H1 (cell line): ENCODE results near the gene ERICH3. TPM values are rescaled to one million over a fixed set of nuclear protein-coding genes. Genes with fewer than 3 reads are reported as not detected.

Experiments
- CTCF ChIA-PET: fragments of 300-600 bp; sonication (Branson Sonifier 250); formaldehyde crosslinking; loops from one replicate; lab custom pipeline; 2021; ENCODE audit not compliant: partially characterized antibody; lab: Charles Lee
- POLR2A ChIA-PET: fragments of 300-600 bp; sonication (Branson Sonifier 250); formaldehyde crosslinking; loops from one replicate; lab custom pipeline; 2021; ENCODE audit warnings: inconsistent platforms; ENCODE audit not compliant: partially characterized antibody; lab: Charles Lee
- DNase-seq, 2 experiments: peaks; one replicate each; pipeline versions ENCODE4 v3.0.0 to v3.0.0-alpha.2; 2010 to 2022; ENCODE audit warnings: low spot score in 2 of 2, low read depth in 1 of 2, mixed read lengths in 1 of 2
- FAIRE-seq: peaks from 2 replicates; lab custom pipeline; 2011; peaks lifted over from hg19 to GRCh38; lab: Jason Lieb, UNC
- H2AFZ ChIP-seq: 2 replicates; pipeline ENCODE4 v1.8.1; 2012; ENCODE audit warnings: low read length, inconsistent platforms
- H2AK5ac ChIP-seq: 2 replicates; pipeline ENCODE4 v1.6.1; 2013; ENCODE audit warnings: low read depth, low read length
- H2BK120ac ChIP-seq: replicated peaks from 2 replicates; pipeline ENCODE3; 2013; ENCODE audit warnings: low read depth, low read length, inconsistent platforms
- H2BK12ac ChIP-seq: 2 replicates; pipeline ENCODE4 v1.6.1; 2013; ENCODE audit warnings: low read depth, low read length
- H2BK15ac ChIP-seq: 2 replicates; pipeline ENCODE4 v1.6.1; 2013; ENCODE audit warnings: low read length
- H2BK20ac ChIP-seq: 2 replicates; pipeline ENCODE4 v1.6.1; 2013; ENCODE audit warnings: low read length
- H2BK5ac ChIP-seq: 2 replicates; pipeline ENCODE4 v1.6.1; 2013; ENCODE audit warnings: low read depth, low read length
- H3K14ac ChIP-seq: 2 replicates; pipeline ENCODE4 v1.6.1; 2013; ENCODE audit warnings: inconsistent platforms; ENCODE audit not compliant: insufficient read length
- H3K18ac ChIP-seq: 2 replicates; pipeline ENCODE4 v1.6.1; 2013; ENCODE audit warnings: low read length; ENCODE audit errors: extremely low read depth
- H3K23ac ChIP-seq: 2 replicates; pipeline ENCODE4 v1.6.1; 2013; ENCODE audit warnings: inconsistent platforms; ENCODE audit not compliant: insufficient read length
- H3K23me2 ChIP-seq: 2 replicates; pipeline ENCODE4 v1.6.1; 2013; ENCODE audit warnings: low read depth, low read length
- H3K27ac ChIP-seq: 2 replicates; pipeline ENCODE4 v1.6.1; 2011; ENCODE audit warnings: low read depth, low read length, inconsistent platforms
- H3K27me3 ChIP-seq, 4 experiments: replicated peaks in 1 of 4; 1 replicate in 1 of 4; 2 replicates in 3 of 4; pipeline versions ENCODE4 v1.6.1 to v1.8.1; 2011 to 2013; ENCODE audit warnings: low read length in 3 of 4, mild to moderate bottlenecking in 3 of 4, inconsistent platforms in 2 of 4, mixed read lengths in 2 of 4, moderate library complexity in 1 of 4; ENCODE audit not compliant: control insufficient read depth in 3 of 4, insufficient read depth in 3 of 4; ENCODE audit errors: extremely low read depth in 1 of 4
- H3K36me3 ChIP-seq, 4 experiments: 2 replicates each; pipeline versions ENCODE4 v1.6.1 to v1.8.1; 2011 to 2013; ENCODE audit warnings: mild to moderate bottlenecking in 4 of 4, low read length in 3 of 4, moderate library complexity in 2 of 4, control low read depth in 1 of 4, inconsistent platforms in 1 of 4; ENCODE audit not compliant: insufficient read depth in 4 of 4, control insufficient read depth in 2 of 4
- H3K4ac ChIP-seq: replicated peaks from 2 replicates; pipeline ENCODE3; 2013; ENCODE audit warnings: low read length, low read depth, mixed read lengths, inconsistent platforms; ENCODE audit not compliant: insufficient read length
- H3K4me1 ChIP-seq, 4 experiments: replicated peaks in 1 of 4; 1 replicate in 1 of 4; 2 replicates in 3 of 4; pipeline versions ENCODE4 v1.6.1 to v1.8.1; 2011 to 2013; ENCODE audit warnings: low read length in 3 of 4, inconsistent platforms in 2 of 4, mixed read lengths in 1 of 4; ENCODE audit not compliant: insufficient read depth in 4 of 4, control insufficient read depth in 3 of 4
- H3K4me2 ChIP-seq, 2 experiments: 2 replicates each; pipeline versions ENCODE4 v1.6.1 to v1.8.1; 2011 to 2013; ENCODE audit warnings: low read depth in 2 of 2, low read length in 2 of 2, control low read depth in 1 of 2, inconsistent platforms in 1 of 2, mild to moderate bottlenecking in 1 of 2; ENCODE audit not compliant: insufficient read depth in 1 of 2
- H3K4me3 ChIP-seq, 4 experiments: fragments of 200-600, 300-600 bp in 1 of 4; sonication (generic), shearing (Covaris generic), sonication (Bioruptor Twin) in 1 of 4; 2 replicates each; pipeline versions ENCODE4 v1.5.1 to v1.8.1; 2011 to 2016; ENCODE audit warnings: low read length in 4 of 4, low read depth in 3 of 4, control low read depth in 2 of 4, inconsistent platforms in 2 of 4, mild to moderate bottlenecking in 2 of 4, mixed read lengths in 1 of 4, moderate library complexity in 1 of 4; ENCODE audit not compliant: insufficient read depth in 2 of 4; ENCODE audit errors: extremely low read depth in 1 of 4
- H3K56ac ChIP-seq: replicated peaks from 2 replicates; pipeline ENCODE3; 2013; ENCODE audit warnings: low read depth, mild to moderate bottlenecking, mixed read lengths, low read length, inconsistent platforms; ENCODE audit not compliant: insufficient read length
- H3K79me1 ChIP-seq: 2 replicates; pipeline ENCODE4 v1.6.1; 2013; ENCODE audit warnings: low read depth, low read length, control low read depth
- H3K79me2 ChIP-seq, 2 experiments: 2 replicates each; pipeline versions ENCODE4 v1.6.1 to v1.8.1; 2012 to 2013; ENCODE audit warnings: low read length in 2 of 2, mild to moderate bottlenecking in 2 of 2, inconsistent platforms in 1 of 2; ENCODE audit not compliant: insufficient read depth in 2 of 2, control insufficient read depth in 1 of 2
- H3K9ac ChIP-seq, 4 experiments: replicated peaks in 1 of 4; 1 replicate in 1 of 4; 2 replicates in 3 of 4; pipeline versions ENCODE4 v1.6.1 to v1.8.1; 2011 to 2013; ENCODE audit warnings: low read depth in 3 of 4, low read length in 3 of 4, control low read depth in 2 of 4, mild to moderate bottlenecking in 2 of 4, moderate library complexity in 2 of 4, inconsistent platforms in 1 of 4; ENCODE audit errors: extremely low read depth in 1 of 4
- H3K9me3 ChIP-seq, 2 experiments: 2 replicates each; pipeline versions ENCODE4 v1.6.1 to v1.8.1; 2012 to 2013; ENCODE audit warnings: mild to moderate bottlenecking in 2 of 2, moderate library complexity in 2 of 2, control low read depth in 1 of 2, inconsistent platforms in 1 of 2, low read depth in 1 of 2, low read length in 1 of 2, mixed read lengths in 1 of 2; ENCODE audit not compliant: insufficient read depth in 2 of 2
- H4K20me1 ChIP-seq, 2 experiments: replicated peaks in 1 of 2; 2 replicates each; pipeline versions ENCODE3 to v1.8.1; 2011 to 2013; ENCODE audit warnings: inconsistent platforms in 2 of 2, low read length in 2 of 2, mild to moderate bottlenecking in 1 of 2; ENCODE audit not compliant: insufficient read depth in 2 of 2, control insufficient read depth in 1 of 2
- H4K5ac ChIP-seq: 2 replicates; pipeline ENCODE4 v1.6.1; 2013; ENCODE audit warnings: low read length, low read depth, mixed read lengths, inconsistent platforms; ENCODE audit not compliant: insufficient read length
- H4K8ac ChIP-seq: 2 replicates; pipeline ENCODE4 v1.8.0; 2013; ENCODE audit warnings: mild to moderate bottlenecking, moderate library complexity, low read length, inconsistent platforms; ENCODE audit not compliant: insufficient read depth; ENCODE audit errors: extremely low read depth
- H4K91ac ChIP-seq: replicated peaks from 2 replicates; pipeline ENCODE3; 2013; ENCODE audit warnings: low read length, mixed read lengths, inconsistent platforms; ENCODE audit not compliant: insufficient read length
- BCL11A ChIP-seq, 2 experiments: IDR thresholded peaks; one replicate each; pipeline ENCODE4 v1.6.1; 2011; ENCODE audit warnings: low read depth in 2 of 2, low read length in 2 of 2, mild to moderate bottlenecking in 2 of 2
- CBX8 ChIP-seq: fragments of 300-800, 300-1000 bp; sonication (generic); IDR thresholded peaks from 2 replicates; pipeline ENCODE4 v1.7.1; 2016; ENCODE audit warnings: low read depth, low read length, borderline replicate concordance
- CHD1 ChIP-seq: IDR thresholded peaks from 2 replicates; pipeline ENCODE4 v1.6.1; 2012; ENCODE audit warnings: low read depth, low read length, improper control_type of control experiment
- GABPA ChIP-seq: IDR thresholded peaks from 2 replicates; pipeline ENCODE4 v1.6.1; 2011; ENCODE audit warnings: mild to moderate bottlenecking, low read length, moderate library complexity, borderline replicate concordance; ENCODE audit not compliant: insufficient read depth
- HDAC2 ChIP-seq, 2 experiments: fragments of 300-600 bp in 1 of 2; sonication (generic) in 1 of 2; IDR thresholded peaks; 2 replicates each; pipeline ENCODE4 v1.6.1; 2011 to 2012; ENCODE audit warnings: low read depth in 2 of 2, low read length in 2 of 2, mild to moderate bottlenecking in 2 of 2, moderate library complexity in 2 of 2, borderline replicate concordance in 1 of 2, inconsistent platforms in 1 of 2
- NANOG ChIP-seq: IDR thresholded peaks from 2 replicates; pipeline ENCODE4 v1.6.1; 2011; ENCODE audit warnings: low read length, low read depth, mild to moderate bottlenecking, inconsistent platforms; ENCODE audit not compliant: insufficient read depth, poor library complexity, severe bottlenecking
- POU5F1 ChIP-seq: IDR thresholded peaks from 2 replicates; pipeline ENCODE4 v1.6.1; 2011; ENCODE audit warnings: low read depth, mild to moderate bottlenecking, low read length, moderate library complexity
- WGBS, 2 experiments: shearing (Covaris generic) in 1 of 2; methylation state at CpG; one replicate each; pipeline versions ENCODE4 v1.1.6 to v1.1.7; 2013 to 2015; ENCODE audit warnings: low lambda C conversion rate in 2 of 2, mixed read lengths in 2 of 2, inconsistent platforms in 1 of 2, low coverage in 1 of 2, missing lambda C conversion rate in 1 of 2; ENCODE audit not compliant: insufficient replicate concordance in 2 of 2, insufficient coverage in 1 of 2, insufficient read length in 1 of 2; ENCODE audit errors: extremely low coverage in 1 of 2, missing lambda C conversion rate in 1 of 2; 5-methylcytosine and 5-hydroxymethylcytosine counted together
- polyA plus RNA-seq, 7 experiments: library from polyadenylated mRNA; depleted of rRNA in 3 of 7; stranded (reverse) in 5 of 7; unstranded in 2 of 7; fragments of >200 nt in 5 of 7; fragments of 200-250 nt in 2 of 7; gene quantifications; 1 replicate in 5 of 7; 2 replicates in 1 of 7; 4 replicates in 1 of 7; pipeline versions ENCODE4 v1.2.1 to v1.2.3, GENCODE V29; 2011 to 2013; ENCODE audit warnings: missing spikeins in 2 of 7, mixed read lengths in 2 of 7
- total RNA-seq: library from RNA; stranded (reverse); fragmentation: NEBNext Ultra II Directional; extraction: Animal tissue kit (Norgen Biotek cat#: 25700); gene quantifications from 2 replicates; pipeline ENCODE4 v1.2.1, GENCODE V29; 2021
- TF ChIP-seq, protein P1 (sequence below): IDR thresholded peaks from 2 replicates; pipeline ENCODE4 v1.6.1; 2012; ENCODE audit warnings: inconsistent platforms

Gene ERICH3
- total and polyA plus RNA-seq, 2 of the 8 experiments (the other 6 are each of a cell fraction or from before 2014, with no cell fraction given) = 0.02 TPM; not detected in 1

DNA sequence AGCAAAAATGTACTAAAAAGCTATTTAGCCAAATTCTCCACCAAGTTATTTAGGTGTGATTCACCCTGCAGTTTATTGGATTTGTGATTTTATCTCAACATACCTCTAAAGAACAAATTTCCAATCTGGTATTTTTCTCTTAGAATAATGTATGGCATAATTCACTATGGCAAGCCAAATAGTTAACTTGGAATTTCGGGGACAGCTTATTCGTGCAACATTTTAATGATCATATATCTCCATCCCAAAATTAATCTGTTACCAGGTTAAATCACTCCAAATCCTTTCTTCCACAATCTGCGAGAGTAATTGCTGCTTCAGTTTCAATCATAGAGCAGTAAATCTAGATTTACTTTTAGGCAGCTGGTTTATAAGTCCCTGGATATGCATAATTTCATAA lies 53.4 kb downstream of the ERICH3 start:
- Histone ChIP-seq H3K9ac (no peak overlapping the region), H4K91ac (no peak overlapping the region), H3K27ac (no peak overlapping the region), H3K79me1 (no peaks in the 10 kb centered on the region), H3K36me3 (no peaks in the 10 kb centered on the region), H3K79me2 (no peaks in the 10 kb centered on the region), H2AFZ (no peak overlapping the region), H3K56ac (no peak overlapping the region), H3K23ac (no peak overlapping the region), H3K9me3 (no peaks in the 10 kb centered on the region), H3K18ac (no peak overlapping the region), H3K4ac (no peak overlapping the region), H3K14ac (no peak overlapping the region), H3K23me2 (no peaks in the 10 kb centered on the region; the same call in 1 of the 2 replicates), H3K27me3 (no peaks in the 10 kb centered on the region)
- POLR2A ChIA-PET = no interaction called here
- TF ChIP-seq, protein P1, sequence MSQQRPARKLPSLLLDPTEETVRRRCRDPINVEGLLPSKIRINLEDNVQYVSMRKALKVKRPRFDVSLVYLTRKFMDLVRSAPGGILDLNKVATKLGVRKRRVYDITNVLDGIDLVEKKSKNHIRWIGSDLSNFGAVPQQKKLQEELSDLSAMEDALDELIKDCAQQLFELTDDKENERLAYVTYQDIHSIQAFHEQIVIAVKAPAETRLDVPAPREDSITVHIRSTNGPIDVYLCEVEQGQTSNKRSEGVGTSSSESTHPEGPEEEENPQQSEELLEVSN = no peak
- no peak for TF ChIP-seq BCL11A (IDR thresholded peaks at IDR 0.05; ENCODE audit: low read depth in 2 of 2, low read length in 2 of 2)
- no peak for TF ChIP-seq NANOG
- TF ChIP-seq CHD1 = no peak
- TF ChIP-seq GABPA = no peak
- TF ChIP-seq CBX8 = no peak
- TF ChIP-seq POU5F1 = no peak
- no peak for TF ChIP-seq HDAC2 (IDR thresholded peaks at IDR 0.05; ENCODE audit: borderline replicate concordance in 1 of 2, low read depth in 2 of 2, low read length in 2 of 2)
- TF ChIP-seq, all 59 proteins: peak for 0
- no peak overlapping the region for H2BK12ac ChIP-seq
- H2BK5ac ChIP-seq = no peak overlapping the region
- 87% methylated on average over 3 of the region's 3 CpGs; no CpG with 5 or more reads in 1 of the 2 experiments for WGBS, 2 experiments
- H2BK15ac ChIP-seq = no peak overlapping the region
- H3K4me2 ChIP-seq = no peak overlapping the region
- CTCF ChIA-PET = no interaction called here
- no peaks in the 10 kb centered on the region for H4K20me1 ChIP-seq
- FAIRE-seq = no peak
- no peak overlapping the region for H4K5ac ChIP-seq
- no peak overlapping the region for H2BK120ac ChIP-seq
- DNase-seq = no peak
- no peaks in the 10 kb centered on the region for H3K4me1 ChIP-seq
- no peak overlapping the region for H3K4me3 ChIP-seq
- H2AK5ac ChIP-seq = no peak overlapping the region
- H2BK20ac ChIP-seq = no peak overlapping the region
- no peak overlapping the region for H4K8ac ChIP-seq
